H1 (cell line): ENCODE measurements around the gene MAP6D1.

Experiments
- ASH2L ChIP-seq: fragments of 200-600, 300-600 bp; sonication (generic); IDR thresholded peaks from one replicate; pipeline ENCODE4 v1.7.1; 2017; ENCODE audit warnings: low read length
- EP300 ChIP-seq, 2 experiments: IDR thresholded peaks; 1 replicate in 1 of 2; 2 replicates in 1 of 2; pipeline ENCODE4 v1.6.1; 2011 to 2012; ENCODE audit warnings: low read depth in 2 of 2, low read length in 2 of 2, mild to moderate bottlenecking in 2 of 2, borderline replicate concordance in 1 of 2, inconsistent platforms in 1 of 2, moderate library complexity in 1 of 2
- JUN ChIP-seq: IDR thresholded peaks from 2 replicates; pipeline ENCODE4 v1.6.1; 2011; ENCODE audit warnings: low read depth, mild to moderate bottlenecking, improper control_type of control experiment, low read length
- KDM1A ChIP-seq: fragments of 200-600, 300-600 bp; sonication (generic); IDR thresholded peaks from 2 replicates; pipeline ENCODE4 v1.7.1; 2016; ENCODE audit warnings: mild to moderate bottlenecking, low read length, borderline replicate concordance
- POLR2A ChIP-seq, 2 experiments: IDR thresholded peaks; 1 replicate in 1 of 2; 2 replicates in 1 of 2; pipeline ENCODE4 v1.6.1; 2011; ENCODE audit warnings: low read depth in 2 of 2, low read length in 2 of 2, mild to moderate bottlenecking in 2 of 2; ENCODE audit errors: control extremely low read depth in 1 of 2
- RBBP5 ChIP-seq: IDR thresholded peaks from 2 replicates; pipeline ENCODE4 v1.7.1; 2012; ENCODE audit warnings: low read depth, mild to moderate bottlenecking, inconsistent platforms, low read length, moderate library complexity, borderline replicate concordance
- SUZ12 ChIP-seq: fragments of 200-600 bp; sonication (generic); IDR thresholded peaks from 2 replicates; pipeline ENCODE4 v1.6.1; 2012; ENCODE audit warnings: mild to moderate bottlenecking, inconsistent platforms, low read length, moderate library complexity, mixed read lengths
- TCF12 ChIP-seq: IDR thresholded peaks from 2 replicates; pipeline ENCODE4 v1.6.1; 2011; ENCODE audit warnings: low read depth, mild to moderate bottlenecking, low read length
- YY1 ChIP-seq: IDR thresholded peaks from 2 replicates; pipeline ENCODE4 v1.6.1; 2011; ENCODE audit warnings: low read depth, mild to moderate bottlenecking, low read length
- TF ChIP-seq, protein P1 (sequence below), 3 experiments: IDR thresholded peaks; 1 replicate in 2 of 3; 2 replicates in 1 of 3; pipeline versions ENCODE4 v1.5.1 to v1.6.1; 2011; ENCODE audit warnings: low read length in 3 of 3, mild to moderate bottlenecking in 3 of 3, inconsistent platforms in 2 of 3, low read depth in 1 of 3, moderate library complexity in 1 of 3; ENCODE audit not compliant: insufficient read depth in 1 of 3; ENCODE audit errors: control extremely low read depth in 1 of 3
- TF ChIP-seq, protein P2 (sequence below): IDR thresholded peaks from 2 replicates; pipeline ENCODE4 v1.6.1; 2011; ENCODE audit warnings: low read length, improper control_type of control experiment

DNA sequence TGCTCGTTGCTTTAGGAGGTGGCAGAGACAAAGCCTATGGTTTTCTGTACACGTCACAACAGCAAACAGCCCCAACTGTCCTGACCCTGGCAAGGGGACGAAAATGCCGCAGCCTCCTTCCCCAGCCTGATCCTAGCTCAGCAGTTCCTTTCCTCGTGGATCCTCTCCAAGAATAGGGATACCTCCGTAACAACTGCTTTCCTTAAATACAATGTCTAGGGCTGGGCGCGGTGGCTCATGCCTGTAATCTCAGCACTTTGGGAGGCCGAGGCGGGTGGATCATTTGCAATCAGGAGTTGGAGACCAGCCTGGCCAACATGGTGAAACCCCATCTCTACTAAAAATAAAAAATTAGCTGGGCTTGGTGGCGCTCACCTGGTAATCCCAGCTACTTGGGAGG lies 17.0 kb downstream of the MAP6D1 start:
- no peak for TF ChIP-seq EP300 (IDR thresholded peaks at IDR 0.05; ENCODE audit: borderline replicate concordance in 1 of 2, low read depth in 2 of 2, low read length in 2 of 2)
- TF ChIP-seq, protein P1, sequence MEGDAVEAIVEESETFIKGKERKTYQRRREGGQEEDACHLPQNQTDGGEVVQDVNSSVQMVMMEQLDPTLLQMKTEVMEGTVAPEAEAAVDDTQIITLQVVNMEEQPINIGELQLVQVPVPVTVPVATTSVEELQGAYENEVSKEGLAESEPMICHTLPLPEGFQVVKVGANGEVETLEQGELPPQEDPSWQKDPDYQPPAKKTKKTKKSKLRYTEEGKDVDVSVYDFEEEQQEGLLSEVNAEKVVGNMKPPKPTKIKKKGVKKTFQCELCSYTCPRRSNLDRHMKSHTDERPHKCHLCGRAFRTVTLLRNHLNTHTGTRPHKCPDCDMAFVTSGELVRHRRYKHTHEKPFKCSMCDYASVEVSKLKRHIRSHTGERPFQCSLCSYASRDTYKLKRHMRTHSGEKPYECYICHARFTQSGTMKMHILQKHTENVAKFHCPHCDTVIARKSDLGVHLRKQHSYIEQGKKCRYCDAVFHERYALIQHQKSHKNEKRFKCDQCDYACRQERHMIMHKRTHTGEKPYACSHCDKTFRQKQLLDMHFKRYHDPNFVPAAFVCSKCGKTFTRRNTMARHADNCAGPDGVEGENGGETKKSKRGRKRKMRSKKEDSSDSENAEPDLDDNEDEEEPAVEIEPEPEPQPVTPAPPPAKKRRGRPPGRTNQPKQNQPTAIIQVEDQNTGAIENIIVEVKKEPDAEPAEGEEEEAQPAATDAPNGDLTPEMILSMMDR (IDR thresholded peaks at IDR 0.05; ENCODE audit: control extremely low read depth in 1 of 3, insufficient read depth in 1 of 3, low read depth in 1 of 3, low read length in 3 of 3): no peak
- no peak for TF ChIP-seq POLR2A (IDR thresholded peaks at IDR 0.05; ENCODE audit: control extremely low read depth in 1 of 2, low read depth in 2 of 2, low read length in 2 of 2)
- no peak for TF ChIP-seq ASH2L
- TF ChIP-seq TCF12: no peak
- TF ChIP-seq, protein P2, sequence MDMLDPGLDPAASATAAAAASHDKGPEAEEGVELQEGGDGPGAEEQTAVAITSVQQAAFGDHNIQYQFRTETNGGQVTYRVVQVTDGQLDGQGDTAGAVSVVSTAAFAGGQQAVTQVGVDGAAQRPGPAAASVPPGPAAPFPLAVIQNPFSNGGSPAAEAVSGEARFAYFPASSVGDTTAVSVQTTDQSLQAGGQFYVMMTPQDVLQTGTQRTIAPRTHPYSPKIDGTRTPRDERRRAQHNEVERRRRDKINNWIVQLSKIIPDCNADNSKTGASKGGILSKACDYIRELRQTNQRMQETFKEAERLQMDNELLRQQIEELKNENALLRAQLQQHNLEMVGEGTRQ: no peak
- no peak for TF ChIP-seq JUN
- no peak for TF ChIP-seq KDM1A
- no peak for TF ChIP-seq YY1
- no peak for TF ChIP-seq RBBP5
- no peak for TF ChIP-seq SUZ12
